Endodermal cell (in vitro differentiated cells): ENCODE measurements around the gene NUAK2. TPM values are rescaled to one million over a fixed set of nuclear protein-coding genes. Genes with fewer than 3 reads are reported as not detected.

Source experiments
- DNase-seq: peaks from one replicate; pipeline ENCODE4 v3.0.0-alpha.2; 2017
- H3K27ac ChIP-seq: 2 replicates; pipeline ENCODE4 v1.5.1; 2013; ENCODE audit warnings: mild to moderate bottlenecking, low read depth, low read length, moderate library complexity
- H3K27me3 ChIP-seq: 2 replicates; pipeline ENCODE4 v1.6.1; 2013; ENCODE audit warnings: mild to moderate bottlenecking, low read length, moderate library complexity; ENCODE audit not compliant: insufficient read depth, control insufficient read depth, poor library complexity, severe bottlenecking
- H3K36me3 ChIP-seq: 2 replicates; pipeline ENCODE4 v1.7.0; 2013; ENCODE audit warnings: mild to moderate bottlenecking, low read length, moderate library complexity; ENCODE audit not compliant: control insufficient read depth, insufficient read depth
- H3K4me1 ChIP-seq: one replicate; pipeline ENCODE4 v1.7.0; 2013; ENCODE audit warnings: low read length; ENCODE audit not compliant: control insufficient read depth, insufficient read depth
- H3K4me3 ChIP-seq: 2 replicates; pipeline ENCODE4 v1.5.1; 2013; ENCODE audit warnings: mild to moderate bottlenecking, low read length, moderate library complexity
- H3K9ac ChIP-seq: 2 replicates; pipeline ENCODE4 v1.6.1; 2013; ENCODE audit warnings: mild to moderate bottlenecking, low read length, moderate library complexity; ENCODE audit not compliant: poor library complexity, severe bottlenecking; ENCODE audit errors: extremely low read depth
- H3K9me3 ChIP-seq: 2 replicates; pipeline ENCODE4 v1.6.1; 2013; ENCODE audit warnings: mild to moderate bottlenecking, low read length, moderate library complexity; ENCODE audit not compliant: control insufficient read depth
- H3K27ac Mint-ChIP-seq: 2 replicates; pipeline ENCODE4 v1.8.0; 2020; ENCODE audit warnings: mixed read lengths
- H3K27me3 Mint-ChIP-seq: 2 replicates; pipeline ENCODE4 v1.8.0; 2021; ENCODE audit warnings: mild to moderate bottlenecking, mixed read lengths; ENCODE audit not compliant: insufficient read depth
- H3K36me3 Mint-ChIP-seq: 2 replicates; pipeline ENCODE4 v1.8.0; 2020; ENCODE audit warnings: low read depth, mixed read lengths
- H3K4me1 Mint-ChIP-seq: 2 replicates; pipeline ENCODE4 v1.8.0; 2020; ENCODE audit warnings: mixed read lengths
- H3K4me3 Mint-ChIP-seq: 2 replicates; pipeline ENCODE4 v1.8.0; 2020; ENCODE audit warnings: mild to moderate bottlenecking, moderate library complexity, mixed read lengths
- H3K9me3 Mint-ChIP-seq: 2 replicates; pipeline ENCODE4 v1.8.0; 2020; ENCODE audit warnings: mild to moderate bottlenecking, mixed read lengths
- CTCF ChIP-seq: fragments of 200-600 bp; sonication (generic); conservative IDR thresholded peaks from 2 replicates; pipeline ENCODE4 v1.5.0; 2021; ENCODE audit warnings: antibody characterized with exemption, mild to moderate bottlenecking
- WGBS, 2 experiments: methylation state at CpG; one replicate each; pipeline versions ENCODE4 v1.1.5 to v1.1.7; 2013; ENCODE audit warnings: missing lambda C conversion rate in 2 of 2, mixed read lengths in 1 of 2; ENCODE audit not compliant: insufficient coverage in 1 of 2, insufficient read length in 1 of 2; 5-methylcytosine and 5-hydroxymethylcytosine counted together
- total RNA-seq, 2 donors: library from RNA; stranded (reverse); fragmentation: NEBNext Ultra II Directional in 1 of 2; extraction: Animal tissue kit (Norgen Biotek cat#: 25700) in 1 of 2; gene quantifications; 2 replicates in 1 of 2; 3 replicates in 1 of 2; pipeline ENCODE4 v1.2.1, GENCODE V29; 2021

NUAK2 gene
- total RNA-seq, 2 donors from 2014 or later: 13.4 to 19.1 TPM

DNA sequence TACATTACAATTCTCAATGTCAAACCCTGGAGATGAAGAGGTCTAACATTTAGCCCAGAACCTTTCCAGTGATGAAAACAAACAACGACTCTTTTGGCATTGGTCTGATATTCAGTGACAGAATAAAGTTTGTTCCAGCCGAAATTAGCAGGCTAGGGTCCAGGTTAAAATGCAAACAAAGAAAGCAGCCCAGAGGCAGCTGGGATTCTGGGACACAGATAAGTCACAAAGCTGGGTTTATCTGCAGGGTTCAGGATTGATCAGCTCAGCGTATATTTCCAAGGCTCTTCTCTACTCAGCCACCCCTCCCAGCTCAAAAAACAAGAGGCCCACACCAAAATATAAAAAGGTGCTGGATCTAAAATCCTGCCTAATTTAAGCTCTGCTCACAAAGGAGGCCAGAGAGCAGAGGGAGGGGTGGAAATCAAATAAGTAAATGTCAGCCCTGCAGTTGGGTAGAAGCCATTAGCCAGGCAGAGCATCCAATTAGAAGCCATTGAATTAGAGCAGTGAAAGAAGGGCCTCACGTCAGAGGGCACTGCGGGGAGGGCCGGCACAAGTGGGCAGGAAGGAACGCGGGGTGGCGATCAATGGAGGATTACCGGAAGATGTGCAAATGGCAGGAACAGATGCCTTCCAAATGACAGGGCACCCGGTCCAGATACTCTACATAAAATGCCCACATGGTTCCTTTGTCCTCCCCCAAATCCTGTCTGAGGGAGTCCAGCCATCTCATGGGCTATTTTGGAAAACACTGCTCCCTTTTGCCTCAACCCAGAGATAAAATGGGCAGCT is 38.4 kb upstream of the NUAK2 start:
- H3K4me1 Mint-ChIP-seq: peaks cover 9% of the 10 kb centered on the region
- 73 to 86% methylated on average over 9 to 11 of the region's 11 CpGs for WGBS, 2 experiments

DNA sequence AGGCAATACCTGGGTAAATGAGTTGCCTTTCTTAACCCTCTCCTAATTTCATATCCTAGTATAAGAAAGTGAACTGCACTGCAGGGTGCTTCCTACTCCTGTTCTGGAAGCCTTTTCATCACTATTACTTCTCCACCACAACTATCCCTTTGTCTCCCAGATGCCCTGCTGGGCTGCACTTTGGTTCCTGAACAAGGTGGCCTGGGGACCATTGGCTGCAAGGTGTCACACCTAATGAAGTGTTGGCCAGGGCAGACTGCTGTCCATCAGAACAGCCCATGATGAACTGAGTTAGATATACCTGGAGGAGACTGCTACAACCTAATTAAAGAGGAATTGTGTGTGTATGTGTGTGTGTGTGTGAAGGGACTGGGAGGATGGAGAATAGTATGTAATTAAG is 37.0 kb upstream of the NUAK2 start:
- H3K27me3 Mint-ChIP-seq: peaks cover 8% of the 10 kb centered on the region
- H3K9me3 Mint-ChIP-seq: no peaks in the 10 kb centered on the region
- no peak overlapping the region for H3K27ac ChIP-seq
- H3K27ac Mint-ChIP-seq: no peak overlapping the region
- no peak for TF ChIP-seq CTCF
- peak; percentile 56 for DNase-seq
- peaks cover 6% of the 10 kb centered on the region for H3K4me1 ChIP-seq
- no peak overlapping the region for H3K9ac ChIP-seq
- H3K36me3 ChIP-seq: no peaks in the 10 kb centered on the region
- no peaks in the 10 kb centered on the region for H3K9me3 ChIP-seq
- no peaks in the 10 kb centered on the region for H3K36me3 Mint-ChIP-seq
- H3K27me3 ChIP-seq: no peaks in the 10 kb centered on the region
- H3K4me3 Mint-ChIP-seq: no peak overlapping the region
- H3K4me3 ChIP-seq: no peak overlapping the region
- peaks cover 15% of the 10 kb centered on the region for H3K4me1 Mint-ChIP-seq

More for the DNA sequence above, 38.4 kb upstream of the NUAK2 start:
- Mint-ChIP-seq H3K4me3 (no peak overlapping the region), H3K27ac (no peak overlapping the region), H3K27me3 (peaks cover 8% of the 10 kb centered on the region), H3K9me3 (no peaks in the 10 kb centered on the region), H3K36me3 (no peaks in the 10 kb centered on the region)
- Histone ChIP-seq H3K4me3 (no peak overlapping the region), H3K36me3 (no peaks in the 10 kb centered on the region), H3K4me1 (peaks cover 3% of the 10 kb centered on the region), H3K27me3 (no peaks in the 10 kb centered on the region), H3K27ac (peak overlapping the region; percentile 62), H3K9me3 (no peaks in the 10 kb centered on the region), H3K9ac (no peak overlapping the region)
- no peak for TF ChIP-seq CTCF
- DNase-seq: peak; percentile 47

- H3K27ac Mint-ChIP-seq: no peak overlapping the region
Observed at GRCh38 chr1:205357567-205357966, 36.0 kb upstream of the NUAK2 start.

More at GRCh38 chr1:205357567-205357966, 36.0 kb upstream of the NUAK2 start:
- no peak overlapping the region for H3K4me3 ChIP-seq
- peaks cover 19% of the 10 kb centered on the region for H3K4me1 Mint-ChIP-seq
- DNase-seq: no peak
- H3K27me3 Mint-ChIP-seq: peaks cover 8% of the 10 kb centered on the region
- H3K36me3 Mint-ChIP-seq: no peaks in the 10 kb centered on the region
- no peaks in the 10 kb centered on the region for H3K9me3 ChIP-seq
- H3K27ac ChIP-seq: no peak overlapping the region
- no peak for TF ChIP-seq CTCF
- H3K9ac ChIP-seq: no peak overlapping the region
- H3K9me3 Mint-ChIP-seq: no peaks in the 10 kb centered on the region
- WGBS, 2 experiments: 85 to 93% methylated on average over 2 to 3 of the region's 3 CpGs
- no peaks in the 10 kb centered on the region for H3K27me3 ChIP-seq
- H3K36me3 ChIP-seq: no peaks in the 10 kb centered on the region
- H3K4me1 ChIP-seq: peaks cover 6% of the 10 kb centered on the region
- H3K4me3 Mint-ChIP-seq: no peak overlapping the region
